Mucosa of descending colon (tissue), 3 donors: ENCODE data around the gene PTH. TPM values are rescaled to one million over a fixed set of nuclear protein-coding genes. Genes with fewer than 3 reads are reported as not detected.

Experiments
- ATAC-seq: fragments of 200-7000 bp; cut with Tn5 transposase; one replicate; pipeline ENCODE4 v1.9.1; 2020; ENCODE audit warnings: mild to moderate bottlenecking, moderate library complexity
- DNase-seq, 3 donors: peaks; one replicate each; pipeline ENCODE4 v3.0.0-alpha.2; 2020
- H3K36me3 ChIP-seq: fragments of 200-600 bp; one replicate; pipeline ENCODE4 v1.8.0; 2021; ENCODE audit warnings: low read depth, mild to moderate bottlenecking
- H3K4me1 ChIP-seq: fragments of 200-600 bp; one replicate; pipeline ENCODE4 v1.8.0; 2021; ENCODE audit warnings: low read depth, mild to moderate bottlenecking
- H3K4me3 ChIP-seq: fragments of 200-600 bp; one replicate; pipeline ENCODE4 v1.8.0; 2021; ENCODE audit warnings: mild to moderate bottlenecking
- H3K9me3 ChIP-seq: fragments of 200-600 bp; one replicate; pipeline ENCODE4 v1.8.0; 2021; ENCODE audit warnings: mild to moderate bottlenecking
- CTCF ChIP-seq: fragments of 200-600 bp; IDR thresholded peaks from one replicate; pipeline ENCODE4 v1.8.0; 2022; ENCODE audit warnings: antibody characterized with exemption, mild to moderate bottlenecking
- intact Hi-C, 2 donors: fragments of 100-400 bp; cut with DNase I in 1 of 2; cut with micrococcal nuclease in 1 of 2; formaldehyde crosslinking; loops; one replicate each; pipeline versions ENCODE4 v1.11.0 to v1.11.1; 2022; cut with DNase I, micrococcal nuclease
- total RNA-seq, 3 donors: library from RNA; stranded (reverse); fragmentation: NEBNext Ultra II Directional in 2 of 3; extraction: Animal tissue kit (Norgen Biotek cat#: 25700) in 2 of 3; gene quantifications; one replicate each; pipeline versions ENCODE4 v1.2.1 to v1.2.4, GENCODE V29; 2021 to 2023
- donor health status: DM: no; HTN: no; CAD: no; lungs with moderate emphysema.
- donor health status: DM: no; HTN: no; CAD: no.
- donor health status: DM: no; HTN: yes; CAD: no.

PTH gene
- total RNA-seq, 3 donors from 2014 or later = not detected

DNA sequence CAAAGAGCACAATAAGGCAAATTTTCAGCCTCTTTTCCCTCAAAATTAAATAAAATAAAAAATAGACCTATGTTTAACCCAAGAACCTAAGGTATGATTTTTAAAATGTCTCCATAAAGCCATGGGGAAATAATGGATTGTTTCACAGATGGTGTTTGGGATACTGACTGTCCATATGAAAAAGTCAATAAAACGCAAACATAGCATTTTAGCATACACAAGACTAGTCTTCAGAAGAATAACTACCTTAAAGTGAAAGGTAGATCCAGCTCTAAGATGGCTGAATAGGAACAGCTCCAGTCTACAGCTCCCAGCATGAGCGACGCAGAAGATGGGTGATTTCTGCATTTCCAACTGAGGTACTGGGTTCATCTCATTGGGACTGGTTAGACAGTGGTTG is 16.1 kb downstream of the PTH start:
- Histone ChIP-seq H3K4me1 (no peaks in the 10 kb centered on the region), H3K4me3 (no peak overlapping the region), H3K9me3 (no peaks in the 10 kb centered on the region), H3K36me3 (no peaks in the 10 kb centered on the region)
- ATAC-seq (no peak), DNase-seq (no peak)
- no peak for TF ChIP-seq CTCF
- intact Hi-C loops = no loop called here

DNA sequence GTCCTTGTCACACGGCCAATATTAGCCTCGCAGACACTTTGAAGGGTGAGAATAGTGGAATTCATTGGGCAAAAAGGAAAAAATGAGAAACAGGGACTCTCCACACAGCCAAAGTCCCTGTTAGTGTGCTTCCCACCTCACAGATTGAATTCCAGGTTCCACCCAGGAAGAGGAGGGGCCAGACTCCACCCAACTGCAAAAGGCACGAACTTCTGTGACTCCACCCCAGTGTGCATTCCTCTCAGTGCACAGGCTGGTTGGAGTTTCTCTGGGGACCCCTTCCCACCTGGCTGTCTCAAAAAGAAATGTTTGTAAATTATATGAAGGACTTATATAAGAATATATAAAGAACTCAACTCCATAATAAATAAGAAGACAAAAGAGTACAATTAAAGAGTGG is 20.7 kb downstream of the PTH start:
- Histone ChIP-seq H3K36me3 (no peaks in the 10 kb centered on the region), H3K4me3 (no peak overlapping the region), H3K9me3 (no peaks in the 10 kb centered on the region), H3K4me1 (no peaks in the 10 kb centered on the region)
- DNase-seq = no peak
- no peak for ATAC-seq
- TF ChIP-seq CTCF = no peak
- intact Hi-C loops = no loop called here

- ATAC-seq = no peak
- Histone ChIP-seq H3K4me1 (no peaks in the 10 kb centered on the region), H3K36me3 (no peaks in the 10 kb centered on the region), H3K4me3 (no peak overlapping the region), H3K9me3 (no peaks in the 10 kb centered on the region)
- no peak for TF ChIP-seq CTCF
- intact Hi-C loops = no loop called here
- DNase-seq = no peak
These were observed 22.6 kb downstream of the PTH start for GRCh38 chr11:13473013-13473722.

DNA sequence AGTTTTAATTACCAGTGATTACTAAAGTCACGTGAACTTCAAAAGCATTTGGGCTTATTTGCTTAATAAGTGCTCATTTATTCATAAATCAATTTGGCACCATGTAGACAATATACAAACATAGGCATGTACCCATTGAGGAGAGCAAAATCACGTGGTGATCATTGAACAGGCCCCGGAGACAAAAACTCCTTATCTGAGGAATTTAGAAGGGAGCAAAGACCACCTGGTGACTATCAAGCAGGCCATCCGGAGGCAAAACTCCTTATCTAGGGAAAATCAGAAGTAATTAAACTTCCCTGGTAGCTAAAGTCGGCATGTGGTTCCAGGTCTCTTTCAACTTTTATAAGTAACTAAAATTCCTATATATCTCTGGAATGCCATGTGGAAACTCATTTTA is 27.0 kb downstream of the PTH start:
- TF ChIP-seq CTCF = no peak
- Histone ChIP-seq H3K36me3 (no peaks in the 10 kb centered on the region), H3K9me3 (no peaks in the 10 kb centered on the region), H3K4me3 (no peak overlapping the region), H3K4me1 (no peaks in the 10 kb centered on the region)
- intact Hi-C loops = no loop called here
- no peak for ATAC-seq
- no peak for DNase-seq

DNA sequence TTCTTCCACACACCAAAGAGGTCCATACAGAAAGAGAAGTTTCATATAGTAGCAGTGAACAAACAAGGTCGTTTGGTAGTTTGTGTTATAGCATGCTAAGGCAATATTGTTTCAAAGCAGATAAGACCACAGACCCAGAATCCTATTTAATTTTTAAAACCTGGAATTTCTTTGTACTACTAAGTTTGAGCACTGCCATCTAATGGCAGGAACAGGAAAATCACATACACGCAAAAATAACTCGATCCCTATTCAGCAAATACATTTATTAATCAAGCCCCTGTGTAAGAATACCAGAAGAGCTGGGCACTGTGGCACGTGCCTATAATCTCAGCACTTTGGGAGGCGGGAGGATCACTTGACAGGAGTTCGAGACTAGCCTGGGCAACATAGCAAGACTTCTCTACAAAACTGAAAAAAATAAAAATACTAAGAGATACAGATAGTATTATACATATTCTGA is 29.9 kb downstream of the PTH start:
- Histone ChIP-seq H3K9me3 (no peaks in the 10 kb centered on the region), H3K4me1 (peaks cover 4% of the 10 kb centered on the region), H3K36me3 (no peaks in the 10 kb centered on the region), H3K4me3 (no peak overlapping the region)
- TF ChIP-seq CTCF = peak; percentile 38
- intact Hi-C loops = no loop called here
- DNase-seq = peak in 1 of 3 donors; percentile 47
- ATAC-seq = no peak
